GM12874 (cell line): ENCODE measurements around the gene ERG.

Experiments
- CTCF ChIP-seq: IDR thresholded peaks from 2 replicates; pipeline ENCODE4 v1.5.1; 2011; ENCODE audit warnings: low read depth, mild to moderate bottlenecking, control low read depth, low read length, moderate library complexity; ENCODE audit not compliant: insufficient read depth

ERG gene

GRCh38 chr21:38389896-38390295, 108.4 kb downstream of the ERG start:
- TF ChIP-seq CTCF, result no peak

- TF ChIP-seq CTCF, result no peak
Observed at GRCh38 chr21:38389354-38389676, 109.0 kb downstream of the ERG start.

- TF ChIP-seq CTCF, result no peak
Observed at GRCh38 chr21:38388647-38389353, 109.5 kb downstream of the ERG start.

- TF ChIP-seq CTCF, result no peak
Observed at GRCh38 chr21:38388203-38388602, 110.1 kb downstream of the ERG start.

- TF ChIP-seq CTCF, result no peak
Observed at GRCh38 chr21:38386967-38387366, 111.3 kb downstream of the ERG start.

GRCh38 chr21:38385427-38386175, 112.7 kb downstream of the ERG start:
- no peak for TF ChIP-seq CTCF

- no peak for TF ChIP-seq CTCF
Observed at GRCh38 chr21:38384675-38385426, 113.4 kb downstream of the ERG start.
